GM23338 (cell line): ENCODE measurements around the gene CTNNA1.

Experiments used
- CREB1 ChIP-seq: fragments of 250-450 bp; sonication (Bioruptor Pico); IDR thresholded peaks from 2 replicates; pipeline ENCODE4 v1.5.0; 2020; ENCODE audit warnings: low read depth, mild to moderate bottlenecking, moderate library complexity
- ETS1 ChIP-seq: IDR thresholded peaks from 2 replicates; pipeline ENCODE4 v1.6.1; 2016; ENCODE audit warnings: antibody characterized with exemption
- EZH2 ChIP-seq: fragments of 200-600 bp; sonication (generic); IDR thresholded peaks from one replicate; pipeline ENCODE4 v1.8.0; 2017; ENCODE audit warnings: antibody characterized with exemption, mild to moderate bottlenecking, low read depth; ENCODE audit not compliant: unreplicated experiment
- EZH2phosphoT487 ChIP-seq: fragments of 200-600 bp; sonication (generic); IDR thresholded peaks from one replicate; pipeline ENCODE4 v1.8.1; 2018; ENCODE audit warnings: antibody characterized with exemption; ENCODE audit not compliant: unreplicated experiment
- JUNB ChIP-seq: IDR thresholded peaks from one replicate; pipeline ENCODE4 v1.6.1; 2016; ENCODE audit warnings: antibody characterized with exemption; ENCODE audit not compliant: unreplicated experiment
- NANOG ChIP-seq: IDR thresholded peaks from 2 replicates; pipeline ENCODE4 v1.6.1; 2016; ENCODE audit warnings: antibody characterized with exemption, borderline replicate concordance
- POLR2AphosphoS5 ChIP-seq: IDR thresholded peaks from 2 replicates; pipeline ENCODE4 v1.6.1; 2016; ENCODE audit warnings: antibody characterized with exemption, low read depth
- REST ChIP-seq: IDR thresholded peaks from one replicate; pipeline ENCODE4 v1.6.1; 2018; ENCODE audit warnings: antibody characterized with exemption; ENCODE audit not compliant: unreplicated experiment
- STAT1 ChIP-seq: IDR thresholded peaks from one replicate; pipeline ENCODE4 v1.6.1; 2016; ENCODE audit warnings: antibody characterized with exemption; ENCODE audit not compliant: unreplicated experiment
- ZNF114 ChIP-seq: fragments of 250-450 bp; sonication (Bioruptor Pico); IDR thresholded peaks from 2 replicates; pipeline ENCODE4 v1.5.0; 2020; ENCODE audit warnings: mild to moderate bottlenecking, moderate library complexity
- TF ChIP-seq, protein P1 (sequence below), 2 experiments: fragments of 200-600 bp in 1 of 2; sonication (generic) in 1 of 2; conservative IDR thresholded peaks; 2 replicates each; pipeline versions ENCODE4 v1.5.1 to v1.6.1; 2016 to 2017; ENCODE audit warnings: antibody characterized with exemption in 2 of 2, low read depth in 2 of 2, mild to moderate bottlenecking in 2 of 2, moderate library complexity in 1 of 2
- TF ChIP-seq, protein P2 (sequence below): fragments of 250-450 bp; sonication (Bioruptor Pico); IDR thresholded peaks from 2 replicates; pipeline ENCODE4 v1.5.0; 2020; ENCODE audit warnings: mild to moderate bottlenecking, moderate library complexity

DNA sequence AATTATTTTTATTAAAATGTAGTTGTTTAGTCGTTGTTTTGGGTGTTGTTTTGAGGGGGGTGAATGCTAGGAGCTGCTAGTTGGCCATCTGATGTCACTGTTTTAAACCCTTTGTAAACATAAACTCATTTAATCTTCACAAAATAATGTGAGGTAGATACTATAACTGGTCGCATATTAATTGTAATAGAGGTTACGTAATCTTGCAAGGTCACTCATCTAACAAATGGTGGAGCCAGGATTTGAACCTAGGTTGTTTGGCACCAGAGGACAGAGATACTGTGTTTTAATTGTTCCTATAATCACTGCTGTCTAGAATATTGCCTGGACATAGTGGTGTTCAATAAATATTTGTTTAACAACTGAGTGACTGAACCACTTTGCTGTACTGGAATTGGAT, 67.5 kb downstream of the CTNNA1 start:
- TF ChIP-seq, protein P1, sequence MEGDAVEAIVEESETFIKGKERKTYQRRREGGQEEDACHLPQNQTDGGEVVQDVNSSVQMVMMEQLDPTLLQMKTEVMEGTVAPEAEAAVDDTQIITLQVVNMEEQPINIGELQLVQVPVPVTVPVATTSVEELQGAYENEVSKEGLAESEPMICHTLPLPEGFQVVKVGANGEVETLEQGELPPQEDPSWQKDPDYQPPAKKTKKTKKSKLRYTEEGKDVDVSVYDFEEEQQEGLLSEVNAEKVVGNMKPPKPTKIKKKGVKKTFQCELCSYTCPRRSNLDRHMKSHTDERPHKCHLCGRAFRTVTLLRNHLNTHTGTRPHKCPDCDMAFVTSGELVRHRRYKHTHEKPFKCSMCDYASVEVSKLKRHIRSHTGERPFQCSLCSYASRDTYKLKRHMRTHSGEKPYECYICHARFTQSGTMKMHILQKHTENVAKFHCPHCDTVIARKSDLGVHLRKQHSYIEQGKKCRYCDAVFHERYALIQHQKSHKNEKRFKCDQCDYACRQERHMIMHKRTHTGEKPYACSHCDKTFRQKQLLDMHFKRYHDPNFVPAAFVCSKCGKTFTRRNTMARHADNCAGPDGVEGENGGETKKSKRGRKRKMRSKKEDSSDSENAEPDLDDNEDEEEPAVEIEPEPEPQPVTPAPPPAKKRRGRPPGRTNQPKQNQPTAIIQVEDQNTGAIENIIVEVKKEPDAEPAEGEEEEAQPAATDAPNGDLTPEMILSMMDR (conservative IDR thresholded peaks at IDR 0.05; ENCODE audit: low read depth in 2 of 2): no peak
- TF ChIP-seq REST (no peak), EZH2 (no peak), EZH2phosphoT487 (no peak), POLR2AphosphoS5 (no peak), ZNF114 (CRISPR knock-in tag) (no peak), CREB1 (no peak), STAT1 (no peak), NANOG (no peak), JUNB (no peak), ETS1 (no peak)
- TF ChIP-seq, protein P2, sequence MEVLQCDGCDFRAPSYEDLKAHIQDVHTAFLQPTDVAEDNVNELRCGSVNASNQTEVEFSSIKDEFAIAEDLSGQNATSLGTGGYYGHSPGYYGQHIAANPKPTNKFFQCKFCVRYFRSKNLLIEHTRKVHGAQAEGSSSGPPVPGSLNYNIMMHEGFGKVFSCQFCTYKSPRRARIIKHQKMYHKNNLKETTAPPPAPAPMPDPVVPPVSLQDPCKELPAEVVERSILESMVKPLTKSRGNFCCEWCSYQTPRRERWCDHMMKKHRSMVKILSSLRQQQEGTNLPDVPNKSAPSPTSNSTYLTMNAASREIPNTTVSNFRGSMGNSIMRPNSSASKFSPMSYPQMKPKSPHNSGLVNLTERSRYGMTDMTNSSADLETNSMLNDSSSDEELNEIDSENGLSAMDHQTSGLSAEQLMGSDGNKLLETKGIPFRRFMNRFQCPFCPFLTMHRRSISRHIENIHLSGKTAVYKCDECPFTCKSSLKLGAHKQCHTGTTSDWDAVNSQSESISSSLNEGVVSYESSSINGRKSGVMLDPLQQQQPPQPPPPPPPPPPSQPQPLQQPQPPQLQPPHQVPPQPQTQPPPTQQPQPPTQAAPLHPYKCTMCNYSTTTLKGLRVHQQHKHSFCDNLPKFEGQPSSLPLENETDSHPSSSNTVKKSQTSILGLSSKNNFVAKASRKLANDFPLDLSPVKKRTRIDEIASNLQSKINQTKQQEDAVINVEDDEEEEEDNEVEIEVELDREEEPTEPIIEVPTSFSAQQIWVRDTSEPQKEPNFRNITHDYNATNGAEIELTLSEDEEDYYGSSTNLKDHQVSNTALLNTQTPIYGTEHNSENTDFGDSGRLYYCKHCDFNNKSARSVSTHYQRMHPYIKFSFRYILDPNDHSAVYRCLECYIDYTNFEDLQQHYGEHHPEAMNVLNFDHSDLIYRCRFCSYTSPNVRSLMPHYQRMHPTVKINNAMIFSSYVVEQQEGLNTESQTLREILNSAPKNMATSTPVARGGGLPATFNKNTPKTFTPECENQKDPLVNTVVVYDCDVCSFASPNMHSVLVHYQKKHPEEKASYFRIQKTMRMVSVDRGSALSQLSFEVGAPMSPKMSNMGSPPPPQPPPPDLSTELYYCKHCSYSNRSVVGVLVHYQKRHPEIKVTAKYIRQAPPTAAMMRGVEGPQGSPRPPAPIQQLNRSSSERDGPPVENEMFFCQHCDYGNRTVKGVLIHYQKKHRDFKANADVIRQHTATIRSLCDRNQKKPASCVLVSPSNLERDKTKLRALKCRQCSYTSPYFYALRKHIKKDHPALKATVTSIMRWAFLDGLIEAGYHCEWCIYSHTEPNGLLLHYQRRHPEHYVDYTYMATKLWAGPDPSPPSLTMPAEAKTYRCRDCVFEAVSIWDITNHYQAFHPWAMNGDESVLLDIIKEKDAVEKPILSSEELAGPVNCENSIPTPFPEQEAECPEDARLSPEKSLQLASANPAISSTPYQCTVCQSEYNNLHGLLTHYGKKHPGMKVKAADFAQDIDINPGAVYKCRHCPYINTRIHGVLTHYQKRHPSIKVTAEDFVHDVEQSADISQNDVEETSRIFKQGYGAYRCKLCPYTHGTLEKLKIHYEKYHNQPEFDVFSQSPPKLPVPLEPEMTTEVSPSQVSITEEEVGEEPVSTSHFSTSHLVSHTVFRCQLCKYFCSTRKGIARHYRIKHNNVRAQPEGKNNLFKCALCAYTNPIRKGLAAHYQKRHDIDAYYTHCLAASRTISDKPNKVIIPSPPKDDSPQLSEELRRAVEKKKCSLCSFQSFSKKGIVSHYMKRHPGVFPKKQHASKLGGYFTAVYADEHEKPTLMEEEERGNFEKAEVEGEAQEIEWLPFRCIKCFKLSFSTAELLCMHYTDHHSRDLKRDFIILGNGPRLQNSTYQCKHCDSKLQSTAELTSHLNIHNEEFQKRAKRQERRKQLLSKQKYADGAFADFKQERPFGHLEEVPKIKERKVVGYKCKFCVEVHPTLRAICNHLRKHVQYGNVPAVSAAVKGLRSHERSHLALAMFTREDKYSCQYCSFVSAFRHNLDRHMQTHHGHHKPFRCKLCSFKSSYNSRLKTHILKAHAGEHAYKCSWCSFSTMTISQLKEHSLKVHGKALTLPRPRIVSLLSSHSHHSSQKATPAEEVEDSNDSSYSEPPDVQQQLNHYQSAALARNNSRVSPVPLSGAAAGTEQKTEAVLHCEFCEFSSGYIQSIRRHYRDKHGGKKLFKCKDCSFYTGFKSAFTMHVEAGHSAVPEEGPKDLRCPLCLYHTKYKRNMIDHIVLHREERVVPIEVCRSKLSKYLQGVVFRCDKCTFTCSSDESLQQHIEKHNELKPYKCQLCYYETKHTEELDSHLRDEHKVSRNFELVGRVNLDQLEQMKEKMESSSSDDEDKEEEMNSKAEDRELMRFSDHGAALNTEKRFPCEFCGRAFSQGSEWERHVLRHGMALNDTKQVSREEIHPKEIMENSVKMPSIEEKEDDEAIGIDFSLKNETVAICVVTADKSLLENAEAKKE (CRISPR knock-in tag): no peak
